Uterus (tissue), 2 donors: ENCODE results near the gene SGPL1.

Experiments
- POLR2A ChIP-seq, 2 donors: fragments of 450-650 bp; IDR thresholded peaks; one replicate each; pipeline ENCODE4 v1.6.1; 2016; ENCODE audit warnings: antibody characterized with exemption in 2 of 2, mild to moderate bottlenecking in 1 of 2, moderate library complexity in 1 of 2
- TF ChIP-seq, protein P1 (sequence below), 4 experiments: fragments of 200-600 bp in 2 of 4; fragments of 450-650 bp in 2 of 4; sonication (generic) in 2 of 4; IDR thresholded peaks; one replicate each; pipeline ENCODE4 v1.5.1; 2016 to 2019; ENCODE audit warnings: antibody characterized with exemption in 4 of 4, mild to moderate bottlenecking in 2 of 4, moderate library complexity in 1 of 4

DNA sequence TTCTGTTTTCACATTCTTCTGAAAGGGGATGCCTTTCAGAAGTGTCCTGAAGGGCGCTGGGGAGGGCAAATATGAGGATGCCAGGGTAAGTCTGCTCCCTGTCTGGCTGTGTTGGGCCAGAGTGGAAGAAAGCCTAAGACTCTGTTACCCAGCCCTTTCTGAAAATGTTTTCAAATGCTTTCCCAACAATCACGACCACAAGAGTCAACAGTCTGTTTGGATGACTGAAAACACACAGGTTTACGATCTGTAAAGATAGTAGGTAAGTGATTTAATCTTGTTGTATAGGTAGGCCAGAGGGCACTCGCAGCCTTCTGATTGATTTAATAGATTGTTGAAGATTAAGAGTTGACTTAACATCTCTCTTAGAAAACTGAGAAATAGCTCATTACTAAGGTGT is 13.2 kb downstream of the SGPL1 start:
- TF ChIP-seq, protein P1, sequence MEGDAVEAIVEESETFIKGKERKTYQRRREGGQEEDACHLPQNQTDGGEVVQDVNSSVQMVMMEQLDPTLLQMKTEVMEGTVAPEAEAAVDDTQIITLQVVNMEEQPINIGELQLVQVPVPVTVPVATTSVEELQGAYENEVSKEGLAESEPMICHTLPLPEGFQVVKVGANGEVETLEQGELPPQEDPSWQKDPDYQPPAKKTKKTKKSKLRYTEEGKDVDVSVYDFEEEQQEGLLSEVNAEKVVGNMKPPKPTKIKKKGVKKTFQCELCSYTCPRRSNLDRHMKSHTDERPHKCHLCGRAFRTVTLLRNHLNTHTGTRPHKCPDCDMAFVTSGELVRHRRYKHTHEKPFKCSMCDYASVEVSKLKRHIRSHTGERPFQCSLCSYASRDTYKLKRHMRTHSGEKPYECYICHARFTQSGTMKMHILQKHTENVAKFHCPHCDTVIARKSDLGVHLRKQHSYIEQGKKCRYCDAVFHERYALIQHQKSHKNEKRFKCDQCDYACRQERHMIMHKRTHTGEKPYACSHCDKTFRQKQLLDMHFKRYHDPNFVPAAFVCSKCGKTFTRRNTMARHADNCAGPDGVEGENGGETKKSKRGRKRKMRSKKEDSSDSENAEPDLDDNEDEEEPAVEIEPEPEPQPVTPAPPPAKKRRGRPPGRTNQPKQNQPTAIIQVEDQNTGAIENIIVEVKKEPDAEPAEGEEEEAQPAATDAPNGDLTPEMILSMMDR (IDR thresholded peaks at IDR 0.05): no peak
- no peak for TF ChIP-seq POLR2A (IDR thresholded peaks at IDR 0.05)
